Amniotic epithelial cell (primary cell): ENCODE data around the gene TKT.

ENCODE experiments used
- DNase-seq: peaks from one replicate; pipeline ENCODE4 v3.0.0-alpha.2; 2010; ENCODE audit warnings: low read depth

TKT gene

DNA sequence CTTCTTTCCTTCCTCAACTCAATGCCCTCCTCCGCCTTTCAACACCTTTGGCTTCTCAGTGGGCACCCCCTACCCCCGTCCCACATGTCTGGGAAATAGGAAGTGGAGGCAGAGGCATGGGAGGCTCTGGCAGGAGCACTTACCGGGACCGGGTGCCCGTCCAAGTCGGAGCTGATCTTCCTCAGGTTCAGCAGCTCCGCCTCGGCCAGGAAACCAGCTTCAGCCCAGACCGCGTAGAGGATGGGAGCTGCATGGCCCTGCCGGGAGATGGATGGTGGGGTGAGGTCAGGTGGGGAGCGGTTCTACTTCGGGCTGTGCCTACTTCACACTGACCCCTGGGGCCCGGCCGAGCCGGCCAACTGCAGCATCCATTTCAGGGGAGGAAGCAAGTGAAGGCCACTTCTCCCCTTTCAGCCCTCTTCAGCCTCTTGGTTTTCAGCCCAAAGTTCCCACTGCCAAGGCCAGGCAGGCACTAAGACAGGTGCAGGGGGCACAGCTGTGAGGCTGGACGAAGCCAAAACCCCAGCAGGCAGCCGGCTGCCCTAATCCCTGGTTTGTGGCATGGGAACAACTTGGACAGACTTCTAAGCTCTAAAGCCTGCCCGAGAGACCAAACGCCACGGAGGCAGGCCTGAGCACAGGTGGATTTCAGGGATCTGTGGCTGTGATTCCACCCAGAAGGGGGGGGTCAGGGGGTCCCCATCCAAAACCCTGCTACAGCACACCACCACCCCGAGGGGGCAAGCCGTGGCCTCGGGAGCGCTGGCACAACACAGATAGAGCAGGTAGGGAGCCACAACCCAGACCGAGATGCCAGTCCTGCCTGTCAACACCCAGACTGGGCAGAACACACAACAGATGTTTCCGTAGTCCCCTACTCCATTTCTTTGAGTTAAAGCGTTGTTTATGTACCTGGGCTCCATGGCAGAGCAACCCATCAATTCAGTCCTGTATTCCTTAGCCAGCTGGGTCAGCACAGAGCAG, 14.5 kb downstream of the TKT start:
- DNase-seq = no peak

DNA sequence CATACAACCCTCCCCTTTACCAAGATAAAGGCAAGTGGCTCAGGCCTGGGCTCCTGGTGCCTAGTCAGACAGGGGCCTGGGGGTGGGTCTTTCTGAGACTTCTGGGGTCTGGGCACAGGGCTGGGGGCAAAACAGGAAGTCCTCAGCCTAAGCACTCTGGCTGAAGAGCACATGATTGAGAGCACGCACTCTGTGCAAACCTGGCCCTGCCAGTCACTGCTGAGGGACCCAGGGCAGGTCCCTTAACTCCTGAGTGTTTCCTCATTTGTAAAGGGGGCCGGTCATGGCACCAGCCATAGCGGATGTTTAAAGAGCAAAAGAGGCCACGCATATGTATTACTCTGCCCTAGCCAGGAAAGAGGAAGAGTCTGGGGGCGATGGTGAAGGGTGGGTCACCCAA, 16.0 kb downstream of the TKT start:
- no peak for DNase-seq

DNA sequence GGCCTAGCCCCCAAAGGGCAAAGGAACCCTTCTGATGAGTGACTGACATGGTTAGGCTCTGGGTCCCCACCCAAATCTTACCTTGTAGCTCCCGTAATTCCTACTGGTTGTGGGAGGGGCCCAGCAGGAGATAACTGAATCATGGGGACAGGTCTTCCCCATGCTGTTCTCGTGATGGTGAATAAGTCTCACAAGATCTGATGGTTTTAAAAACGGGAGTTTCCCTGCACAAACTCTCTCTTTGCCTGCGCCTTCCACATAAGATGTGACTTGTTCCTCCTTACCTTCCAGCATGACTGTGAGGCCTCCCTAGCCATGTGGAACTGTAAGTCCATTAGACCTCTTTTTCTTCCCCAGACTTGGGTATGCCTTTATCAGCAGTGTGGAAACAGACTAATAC, 16.9 kb downstream of the TKT start:
- DNase-seq = no peak

DNA sequence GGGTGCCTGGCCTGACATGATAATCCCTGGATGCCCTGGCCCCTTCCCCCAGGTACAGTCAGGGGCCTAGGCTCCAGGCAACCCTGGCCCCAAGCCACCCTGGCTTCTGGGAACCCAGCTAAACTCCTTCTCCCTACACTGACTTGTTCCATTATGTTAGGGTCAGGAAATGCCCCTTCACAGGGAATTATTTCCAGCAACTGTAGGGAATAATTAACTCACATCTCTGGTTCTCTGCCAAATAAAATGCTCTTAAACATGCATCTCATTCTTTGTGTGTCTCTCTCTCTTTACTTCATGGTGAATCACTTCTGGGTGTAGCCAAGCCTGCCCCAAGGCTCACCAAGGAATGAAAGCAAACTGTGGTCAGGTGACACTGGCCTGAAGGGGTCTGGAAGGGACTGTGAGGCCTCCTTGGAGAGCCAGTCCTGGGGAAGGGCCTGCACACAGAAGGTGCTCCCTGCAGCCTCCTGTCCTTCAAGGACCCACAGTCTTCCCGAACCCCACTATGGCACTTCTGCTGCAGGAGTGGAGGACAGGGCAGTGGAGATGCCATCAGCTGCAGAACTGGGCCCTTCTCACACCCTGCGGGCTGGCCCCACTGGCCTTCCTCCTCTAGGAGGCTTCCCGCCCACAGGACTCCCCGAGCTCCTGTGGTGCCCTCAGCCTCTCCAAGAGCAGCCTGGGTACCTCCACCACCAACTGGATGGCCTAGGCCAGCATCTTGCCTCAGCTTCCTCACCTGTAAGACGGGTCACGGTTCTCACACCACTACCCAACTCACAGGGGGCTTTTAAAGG, 17.6 kb downstream of the TKT start:
- DNase-seq = peak; percentile 90

DNA sequence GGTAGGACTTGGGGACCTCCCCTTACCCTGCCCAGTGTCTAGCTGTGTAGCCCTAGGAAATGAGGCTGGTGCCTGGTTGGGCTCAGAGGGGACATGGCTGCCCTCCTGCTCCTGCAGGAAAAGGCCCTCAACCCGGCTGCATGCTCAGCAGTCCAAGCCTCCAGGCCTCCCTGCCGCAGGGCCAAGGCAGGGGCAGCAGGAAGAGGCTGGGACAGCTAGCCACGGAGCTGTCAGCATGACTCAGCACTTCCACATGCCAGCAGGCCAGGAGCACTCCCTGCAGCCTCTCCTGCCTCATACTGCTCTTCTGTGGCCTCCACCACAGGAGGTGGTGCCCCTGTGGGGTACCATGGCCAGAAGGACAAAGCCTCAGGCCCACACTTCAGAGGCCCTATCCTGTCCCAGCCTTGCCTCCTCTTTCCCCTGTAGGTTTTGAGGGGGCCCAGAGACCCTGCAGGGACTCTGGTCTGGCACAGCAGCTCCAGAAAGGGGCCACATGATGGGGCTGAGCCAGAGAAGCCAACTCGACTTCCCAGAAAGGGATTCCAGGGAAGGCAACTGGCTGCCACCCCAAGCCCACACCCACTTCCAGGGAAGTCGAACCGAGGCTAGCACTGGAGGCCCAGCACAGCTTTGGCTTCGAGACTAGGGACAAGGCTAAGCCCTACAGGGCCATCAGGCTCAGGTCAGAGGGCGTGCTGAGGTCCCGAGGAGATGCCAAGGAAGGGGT, 19.5 kb downstream of the TKT start:
- peak; percentile 89 for DNase-seq

DNA sequence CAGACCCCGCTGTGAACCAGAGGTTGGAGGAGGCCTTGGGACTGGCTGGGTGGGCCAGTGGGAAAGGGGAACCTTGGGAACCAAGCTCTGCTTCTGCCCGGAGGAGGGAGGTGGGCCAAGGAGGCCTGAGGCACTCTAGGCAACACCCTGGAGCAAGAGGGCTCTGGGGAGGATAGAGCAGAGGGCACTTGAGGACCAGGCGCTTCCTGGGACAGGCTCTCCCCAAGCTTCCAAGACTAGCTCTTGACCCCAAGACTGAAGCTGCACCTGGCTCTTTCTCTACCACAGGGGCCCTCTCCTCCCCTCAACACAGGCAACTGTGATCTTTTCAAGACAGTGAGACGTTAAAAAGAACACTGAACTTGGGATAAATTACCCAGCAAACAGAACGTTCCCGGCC, 20.3 kb downstream of the TKT start:
- no peak for DNase-seq

DNA sequence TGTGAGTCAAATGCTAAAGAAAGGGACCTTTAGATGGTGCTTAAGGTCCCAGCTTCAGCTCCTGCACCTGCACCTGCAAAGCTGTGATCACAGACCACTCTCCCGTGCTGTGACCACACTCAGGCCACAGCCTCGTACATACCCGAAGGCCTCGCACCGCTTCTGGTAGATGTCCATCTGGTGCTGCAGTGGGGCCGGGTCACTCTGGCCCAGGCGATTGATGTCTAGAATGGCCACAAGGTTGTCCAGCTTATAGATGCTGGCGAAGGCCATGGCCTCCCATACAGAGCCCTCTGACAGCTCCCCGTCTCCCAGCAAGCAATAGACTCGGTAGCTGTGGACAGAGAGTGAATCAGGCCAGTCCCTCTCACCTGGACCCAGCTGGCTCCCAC, 21.0 kb downstream of the TKT start:
- no peak for DNase-seq

DNA sequence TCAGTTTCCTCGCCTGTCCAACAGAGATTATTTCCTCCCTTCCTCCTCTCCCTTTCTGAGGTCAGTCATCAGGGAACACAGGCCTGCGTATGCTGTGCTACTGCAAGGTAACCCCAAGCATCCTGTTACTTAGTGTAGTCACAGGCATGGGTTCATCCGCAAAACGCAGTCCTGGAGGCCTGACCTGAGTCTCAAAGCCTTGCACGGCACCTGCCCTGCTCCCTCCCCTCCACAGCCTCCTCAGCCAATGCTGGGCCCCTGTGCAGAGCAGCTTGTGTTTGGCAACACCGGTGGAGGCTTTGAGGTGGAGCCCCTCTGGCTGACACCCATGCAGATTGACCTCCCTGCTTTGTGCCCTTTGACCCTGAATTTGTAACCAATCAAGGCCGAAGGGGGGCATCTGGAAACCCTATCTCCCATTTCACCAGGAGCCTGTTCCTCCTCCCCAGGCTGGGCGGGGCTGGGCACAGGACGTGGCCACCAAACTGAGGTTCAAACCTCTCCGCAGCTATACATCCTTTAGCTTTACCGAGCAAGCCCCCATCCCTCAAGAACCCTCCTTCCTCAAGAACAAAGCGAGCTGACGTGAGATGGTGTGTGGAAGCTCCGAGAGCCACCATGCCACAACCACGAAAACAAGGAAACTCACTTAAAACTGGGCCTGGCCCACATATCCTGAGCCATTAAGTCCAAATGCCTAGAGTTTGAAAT, 21.5 kb downstream of the TKT start:
- no peak for DNase-seq

DNA sequence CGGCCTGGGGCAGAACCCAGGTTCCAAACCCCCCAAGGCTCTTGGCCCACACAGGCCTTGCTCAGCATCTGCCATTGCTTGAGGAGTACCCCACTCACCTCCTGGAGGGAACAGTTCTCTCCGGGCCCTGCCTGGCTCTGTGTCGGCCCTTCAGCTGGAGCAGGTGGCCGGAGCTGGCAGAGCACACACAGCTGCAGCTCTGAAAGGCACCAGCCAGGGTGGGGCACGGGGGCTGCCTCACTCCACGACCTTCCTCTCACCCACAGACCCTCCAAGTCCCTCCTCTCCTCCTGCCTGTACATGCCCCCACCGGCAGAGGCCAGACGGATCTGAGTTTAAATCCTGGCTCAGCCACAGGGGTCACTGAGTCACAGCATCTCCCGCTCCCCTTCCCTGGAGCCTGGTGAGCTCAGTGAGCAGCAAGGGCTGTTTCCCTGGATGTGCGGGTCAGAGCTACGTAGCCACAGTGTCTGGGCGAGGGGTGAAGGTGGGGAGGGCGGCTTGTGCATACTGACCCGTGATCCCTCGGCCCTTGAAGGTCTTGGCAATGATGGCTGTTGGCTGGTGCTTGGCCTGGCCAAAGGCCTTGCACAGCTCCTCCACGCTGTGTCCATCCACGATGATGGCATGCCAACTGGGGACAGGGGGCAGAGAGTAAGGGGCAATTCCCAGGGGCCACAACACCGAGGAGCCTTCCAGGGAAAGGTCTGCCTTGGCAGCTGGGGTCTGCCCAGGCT, 23.0 kb downstream of the TKT start:
- no peak for DNase-seq

DNA sequence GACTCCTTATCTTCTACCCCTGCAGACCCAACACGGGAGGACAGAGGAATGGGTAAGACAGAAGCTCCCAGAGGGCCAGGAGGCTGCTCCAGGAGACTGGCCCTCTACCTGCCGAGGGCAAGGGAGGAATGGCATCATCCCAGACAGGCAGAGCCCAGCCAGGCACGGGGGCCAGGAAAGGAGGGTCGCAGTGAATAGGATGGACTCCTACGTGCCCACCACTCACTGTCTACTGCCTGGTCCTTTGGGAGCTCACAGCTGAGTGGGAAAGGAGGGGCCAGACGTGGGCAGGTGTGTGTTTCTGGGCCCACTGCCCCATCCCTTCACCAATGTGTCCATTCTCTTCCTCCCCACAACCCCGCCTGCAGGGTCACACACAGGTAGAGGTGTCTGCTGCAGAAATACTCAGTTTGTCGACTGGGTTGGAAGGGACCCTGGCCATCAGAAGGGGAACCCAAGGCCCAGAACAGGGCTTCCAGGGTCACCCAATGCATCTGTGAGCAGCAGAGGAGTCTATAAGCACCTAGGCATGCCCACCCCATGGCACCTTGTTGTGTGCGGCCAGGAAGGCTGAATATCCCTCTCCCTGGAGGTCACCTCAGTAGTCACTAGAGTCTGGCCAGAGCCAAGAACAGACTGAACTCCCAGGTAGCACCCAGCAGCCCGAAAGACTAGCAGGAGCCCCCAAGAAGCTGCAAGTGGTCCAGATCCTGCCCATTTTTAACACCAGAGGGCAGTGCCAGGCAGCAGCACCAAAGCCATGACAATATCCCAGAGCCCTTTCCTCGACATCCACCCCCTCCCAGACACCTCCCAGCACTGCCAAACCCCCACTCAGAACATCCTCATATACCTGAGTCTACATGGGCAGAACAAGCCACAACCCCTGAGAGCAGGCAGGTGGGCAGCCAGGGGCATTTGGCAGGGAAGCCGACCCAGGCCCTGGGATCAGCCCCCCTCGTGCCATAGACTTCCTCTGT, 24.0 kb downstream of the TKT start:
- DNase-seq = no peak

DNA sequence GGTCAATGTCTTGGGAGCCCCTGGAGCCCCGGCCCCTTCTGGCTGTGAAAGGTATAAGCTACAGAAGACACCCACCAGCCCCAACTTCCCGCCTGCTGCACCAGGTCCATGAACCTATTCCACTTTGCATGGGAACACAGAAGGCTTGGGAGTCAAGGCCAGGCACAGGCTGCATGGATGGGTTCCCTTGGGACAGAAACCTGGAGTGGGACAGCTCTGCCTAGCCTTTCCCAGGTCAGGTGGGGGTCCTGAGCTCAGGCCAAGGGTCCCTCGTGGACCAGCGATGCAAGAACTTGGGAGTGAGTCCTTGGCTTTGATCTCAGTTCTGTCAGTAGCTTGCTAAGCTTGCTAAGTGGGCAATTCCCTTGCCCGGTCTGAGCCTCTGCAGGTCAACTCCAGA, 25.0 kb downstream of the TKT start:
- DNase-seq = no peak

DNA sequence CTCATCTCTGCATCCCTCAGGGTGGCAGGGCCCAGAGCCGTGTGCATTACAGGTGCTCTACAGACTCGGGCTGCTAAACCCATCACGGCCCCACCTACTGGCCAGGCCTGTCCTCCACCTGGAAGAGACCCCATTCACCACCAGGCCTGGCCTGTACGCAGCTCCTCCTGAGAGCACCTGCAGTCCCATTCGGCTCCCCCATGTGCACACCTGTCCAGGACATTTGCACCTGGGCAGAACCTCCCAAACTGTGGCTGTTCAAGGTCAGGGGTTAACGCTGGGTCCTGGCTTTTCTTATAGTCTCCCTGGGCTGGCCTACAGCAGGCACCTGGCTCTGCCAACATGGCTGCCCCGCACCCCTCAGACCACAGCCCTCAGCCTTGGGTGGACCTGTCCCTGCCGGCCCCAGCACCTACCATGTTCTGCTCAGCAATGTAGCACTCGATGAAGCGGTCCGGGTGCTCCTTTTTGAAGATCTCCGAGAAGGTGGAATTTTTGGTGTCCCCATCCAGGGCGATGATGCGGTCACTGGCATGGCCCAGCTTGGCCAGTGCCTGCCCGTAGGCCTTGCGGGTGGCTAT, 25.7 kb downstream of the TKT start:
- DNase-seq = no peak

DNA sequence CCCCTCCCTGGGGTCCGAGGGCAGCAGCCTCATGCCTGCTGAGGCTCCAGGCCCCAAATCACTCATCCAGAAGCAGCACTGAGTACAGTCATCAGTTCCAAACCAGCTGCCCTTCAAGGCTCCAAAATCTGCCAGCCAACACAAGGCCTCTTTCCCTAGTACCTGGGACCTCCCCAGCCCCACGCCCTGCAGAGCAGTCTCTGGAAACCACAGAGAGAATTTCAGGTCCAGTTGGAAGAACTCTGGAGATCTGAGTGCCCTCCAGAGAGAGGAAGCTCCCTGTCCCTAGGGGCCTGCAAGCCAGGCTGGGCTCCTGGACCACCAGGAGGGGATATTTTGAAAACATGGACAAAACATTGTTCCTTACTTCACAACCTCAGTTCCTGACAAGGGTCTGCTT, 26.2 kb downstream of the TKT start:
- no peak for DNase-seq

DNA sequence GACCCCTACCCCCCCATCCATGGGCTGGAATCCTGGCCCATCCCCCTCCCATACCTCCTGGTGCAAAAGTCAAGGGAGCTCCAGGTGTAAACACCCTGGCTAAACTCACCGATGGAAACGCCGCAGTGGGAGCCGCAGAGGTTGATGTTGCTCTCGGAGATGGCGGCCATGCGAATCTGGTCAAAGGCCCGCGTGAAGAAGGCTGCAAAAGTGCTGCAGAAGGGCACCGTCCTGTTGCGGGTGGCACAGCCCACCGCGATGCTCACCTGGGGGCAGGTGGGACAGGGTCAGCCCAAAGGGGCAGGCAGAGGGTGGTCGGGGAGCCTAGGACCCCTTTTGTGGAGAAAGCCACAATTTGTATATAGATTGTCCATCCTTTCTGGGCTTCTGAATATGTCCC, 26.7 kb downstream of the TKT start:
- DNase-seq = no peak

DNA sequence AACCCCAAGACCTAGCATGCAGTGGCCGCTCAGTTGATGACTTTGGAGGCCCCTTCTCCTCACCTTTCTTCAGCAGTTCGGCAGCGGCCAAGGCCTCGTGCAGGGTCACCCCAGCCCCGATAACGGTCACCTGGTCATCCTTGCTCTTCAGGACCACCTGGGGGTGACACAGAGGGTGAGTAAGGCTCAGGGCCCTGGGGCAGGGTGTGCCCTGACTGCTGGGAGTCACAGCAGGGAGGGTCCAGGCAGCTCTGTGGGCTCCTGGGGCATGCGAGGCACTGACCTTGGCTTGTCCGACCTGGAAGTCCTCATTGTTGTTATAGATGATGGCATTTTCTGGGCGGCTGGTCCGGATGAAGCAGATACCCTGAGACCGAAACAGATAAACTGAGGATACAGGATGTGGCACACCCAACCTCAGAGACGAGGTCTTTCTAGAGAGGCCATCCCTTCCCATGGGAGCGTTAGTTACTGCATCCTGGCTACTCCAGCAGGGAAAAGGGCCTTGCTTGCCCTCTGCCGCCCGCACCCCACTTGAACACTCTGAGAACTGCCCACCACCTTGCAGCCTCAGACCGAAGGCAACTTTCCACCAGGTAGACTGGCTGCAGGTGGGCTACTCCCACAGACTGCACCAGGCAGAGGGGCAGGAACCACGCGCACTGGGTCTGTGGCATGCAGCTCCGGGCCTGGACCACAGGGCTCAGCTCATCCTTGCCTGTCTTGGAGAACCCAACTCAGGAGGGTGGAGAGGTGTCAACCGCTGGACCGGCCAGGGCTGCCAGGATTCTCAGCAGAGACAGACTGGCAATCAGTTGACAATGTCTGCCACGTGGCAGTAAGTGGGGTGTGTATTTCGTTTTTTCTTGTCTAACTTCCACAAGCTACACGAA, 27.6 kb downstream of the TKT start:
- no peak for DNase-seq

DNA sequence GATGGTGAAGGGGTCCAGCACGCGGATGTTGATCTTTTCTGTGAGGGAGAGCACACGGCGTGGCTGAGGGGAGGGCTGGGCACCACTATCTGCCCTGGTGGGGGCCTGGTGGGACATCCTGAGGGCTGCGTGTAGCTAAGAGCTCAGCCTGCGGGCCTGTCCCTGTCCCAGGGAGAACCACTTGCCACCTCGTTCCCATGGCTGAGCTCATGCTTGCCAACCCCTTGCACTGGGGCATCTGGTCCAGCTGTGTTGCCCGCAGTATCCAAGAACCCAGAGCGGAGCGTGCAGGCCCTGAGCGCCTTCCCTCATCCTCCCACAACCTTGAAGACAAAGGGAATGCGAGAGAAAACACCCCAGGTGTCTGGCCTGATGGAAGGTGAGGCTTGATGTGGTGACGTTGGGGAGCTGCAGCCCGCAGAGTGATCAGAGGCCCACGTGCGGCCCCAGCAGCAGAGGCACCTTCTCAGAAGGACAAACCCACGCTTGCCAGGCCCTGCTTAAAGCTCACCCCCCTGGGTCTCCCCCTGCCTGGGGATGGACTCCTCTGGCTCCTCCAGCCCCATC, 28.9 kb downstream of the TKT start:
- DNase-seq = no peak

DNA sequence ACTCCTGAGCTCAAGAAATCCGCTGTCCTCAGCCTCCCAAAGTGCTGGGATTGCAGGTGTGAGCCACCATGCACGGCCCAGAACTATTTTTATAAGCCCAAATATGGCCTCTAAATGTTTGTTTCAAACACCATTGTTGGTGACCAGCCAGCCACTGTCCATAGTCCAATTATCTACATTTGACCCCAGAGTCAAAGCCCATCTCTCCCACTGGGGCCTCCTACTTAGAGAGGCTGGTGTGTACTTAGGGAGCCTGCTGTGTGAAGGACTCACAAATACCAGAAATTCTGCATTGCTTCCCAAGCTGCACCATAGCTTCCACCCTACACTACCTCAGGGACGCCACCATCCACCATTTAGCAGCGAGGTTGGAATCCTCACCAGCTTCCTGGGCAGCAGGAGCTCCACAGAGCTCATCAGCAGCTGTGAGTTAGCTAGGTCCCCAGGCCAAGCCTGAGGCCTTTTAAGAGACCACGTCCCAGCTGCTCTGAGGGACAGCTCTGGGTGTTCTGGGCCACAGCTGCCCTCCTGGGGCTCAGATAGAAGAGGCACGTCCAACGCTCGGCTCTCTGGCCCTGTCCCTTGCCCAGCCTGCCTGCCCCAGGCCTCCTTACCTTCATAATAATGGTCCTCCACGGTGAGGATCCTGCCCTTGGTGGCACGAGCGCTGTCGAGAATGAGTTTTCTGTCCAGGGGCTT, 29.5 kb downstream of the TKT start:
- no peak for DNase-seq

DNA sequence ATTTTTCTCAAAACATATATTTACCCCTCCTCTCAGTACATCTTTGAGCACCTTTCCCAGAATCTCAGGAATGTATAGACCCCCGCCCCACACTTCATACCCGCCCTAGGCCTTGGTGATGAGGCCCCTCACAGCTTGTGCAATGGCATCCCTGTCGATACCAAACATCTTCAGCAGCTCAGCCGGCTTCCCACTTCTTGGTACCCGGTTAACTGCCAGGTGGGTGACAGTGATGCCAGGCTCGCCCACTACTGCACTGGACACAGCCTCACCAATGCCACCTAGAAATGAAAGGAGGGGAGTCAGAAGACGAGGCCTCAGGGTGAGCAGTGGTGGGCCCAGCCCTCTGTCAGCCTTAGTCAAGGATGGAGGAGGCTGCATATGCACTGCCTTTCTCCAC, 30.2 kb downstream of the TKT start:
- no peak for DNase-seq
